ENCODE measurements around the gene CHST8. TPM values are rescaled to one million over a fixed set of nuclear protein-coding genes. Genes with fewer than 3 reads are reported as not detected.

CHST8 gene
- total and polyA plus RNA-seq, 8 donors, result 0.23 to 25.5 TPM; not detected in 6

GRCh38 chr19:33802801-33803200, 181.0 kb downstream of the CHST8 start:
- Histone ChIP-seq H3K4me3 (no peak overlapping the region), H3K36me3 (peaks cover 11 to 60% (median 45%) of the 10 kb centered on the region in 4 donors), H3K27me3 (peaks cover 0 to 7% (median 0%) of the 10 kb centered on the region in 3 donors), H3K4me1 (peaks cover 12 to 82% (median 54%) of the 10 kb centered on the region in 4 donors), H3K27ac (peak overlapping the region in 4 of 5 donors; percentile 74 to 86 (median 74)), H3K9me3 (no peaks in the 10 kb centered on the region)
- no peak for DNase-seq
- intact Hi-C loops (cut with DNase I; ENCODE audit: low total_unique reads), result no loop called here
- 70 to 94% (median 88%) methylated on average over 1 of the region's 1 CpG for WGBS, 5 donors
- TF ChIP-seq CTCF (IDR thresholded peaks at IDR 0.05) (no peak), POLR2AphosphoS5 (IDR thresholded peaks at IDR 0.05) (no peak), POLR2A (IDR thresholded peaks at IDR 0.05) (no peak), EP300 (IDR thresholded peaks at IDR 0.05) (no peak)

- Histone ChIP-seq H3K36me3 (peaks cover 13 to 66% (median 51%) of the 10 kb centered on the region in 4 donors), H3K4me1 (peaks cover 12 to 76% (median 50%) of the 10 kb centered on the region in 4 donors), H3K27ac (peak overlapping the region in 4 of 5 donors; percentile 74 to 86 (median 74)), H3K9me3 (no peaks in the 10 kb centered on the region), H3K4me3 (no peak overlapping the region), H3K27me3 (peaks cover 0 to 1% (median 0%) of the 10 kb centered on the region in 3 donors)
- 84 to 93% (median 88%) methylated on average over 3 to 9 of the region's 9 CpGs for WGBS, 5 donors
- intact Hi-C loops (cut with DNase I; ENCODE audit: low total_unique reads), result no loop called here
- no peak for TF ChIP-seq EP300 (IDR thresholded peaks at IDR 0.05)
- no peak for TF ChIP-seq CTCF (IDR thresholded peaks at IDR 0.05)
- no peak for TF ChIP-seq POLR2A (IDR thresholded peaks at IDR 0.05)
- no peak for TF ChIP-seq POLR2AphosphoS5 (IDR thresholded peaks at IDR 0.05)
- DNase-seq, result no peak
These were observed 181.6 kb downstream of the CHST8 start for GRCh38 chr19:33803383-33803782.

- no peak overlapping the region for H3K4me3 ChIP-seq
- H3K27me3 ChIP-seq, result no peaks in the 10 kb centered on the region
- peaks cover 12 to 67% (median 47%) of the 10 kb centered on the region in 4 donors for H3K4me1 ChIP-seq
- intact Hi-C loops (cut with DNase I; ENCODE audit: low total_unique reads), result no loop called here
- H3K9me3 ChIP-seq, result no peaks in the 10 kb centered on the region
- peaks cover 13 to 74% (median 59%) of the 10 kb centered on the region in 4 donors for H3K36me3 ChIP-seq
- TF ChIP-seq CTCF (IDR thresholded peaks at IDR 0.05), result no peak
- no peak for TF ChIP-seq EP300 (IDR thresholded peaks at IDR 0.05)
- peak; percentile 42 to 82 (median 48) for TF ChIP-seq POLR2AphosphoS5 (IDR thresholded peaks at IDR 0.05)
- no peak for TF ChIP-seq POLR2A (IDR thresholded peaks at IDR 0.05)
- DNase-seq, result peak; percentile 95
- 40 to 59% (median 41%) methylated on average over 8 to 10 of the region's 10 CpGs for WGBS, 5 donors
- H3K27ac ChIP-seq, result peak overlapping the region; percentile 56 to 86 (median 74)
These were observed 182.5 kb downstream of the CHST8 start for GRCh38 chr19:33804021-33804799.

- peaks cover 13 to 85% (median 65%) of the 10 kb centered on the region in 4 donors for H3K36me3 ChIP-seq
- peak overlapping the region in 3 of 5 donors; percentile 74 to 86 (median 75) for H3K27ac ChIP-seq
- H3K9me3 ChIP-seq, result no peaks in the 10 kb centered on the region
- H3K27me3 ChIP-seq, result no peaks in the 10 kb centered on the region
- 75 to 89% (median 86%) methylated on average over 3 of the region's 3 CpGs for WGBS, 5 donors
- intact Hi-C loops (cut with DNase I; ENCODE audit: low total_unique reads), result no loop called here
- no peak overlapping the region for H3K4me3 ChIP-seq
- H3K4me1 ChIP-seq, result peaks cover 12 to 56% (median 41%) of the 10 kb centered on the region in 4 donors
- TF ChIP-seq CTCF (IDR thresholded peaks at IDR 0.05) (no peak), EP300 (IDR thresholded peaks at IDR 0.05) (no peak), POLR2AphosphoS5 (IDR thresholded peaks at IDR 0.05) (no peak), POLR2A (IDR thresholded peaks at IDR 0.05) (no peak)
- no peak for DNase-seq
These were observed 183.6 kb downstream of the CHST8 start for GRCh38 chr19:33805313-33805712.
